GM12891 (cell line): ENCODE measurements around the gene FAM227A.
"Not testable (repeated sequence)": the region's sequence is repeated elsewhere in the genome, so short reads cannot be mapped to it uniquely, and the experiment has no call there.

Source experiments
- DNase-seq: peaks from one replicate; pipeline ENCODE4 v3.0.0; 2011; ENCODE audit warnings: low spot score; ENCODE audit not compliant: insufficient read length
- FAIRE-seq: peaks from 2 replicates; lab custom pipeline; 2011; peaks lifted over from hg19 to GRCh38; lab: Jason Lieb, UNC
- PAX5 ChIP-seq: IDR thresholded peaks from 2 replicates; pipeline ENCODE4 v1.6.1; 2011; ENCODE audit warnings: low read length, moderate library complexity, mild to moderate bottlenecking; ENCODE audit not compliant: insufficient read depth, severe bottlenecking
- POLR2A ChIP-seq: IDR thresholded peaks from 2 replicates; pipeline ENCODE4 v1.6.1; 2011; ENCODE audit warnings: low read depth, low read length, control low read depth
- POLR2AphosphoS5 ChIP-seq: IDR thresholded peaks from 2 replicates; pipeline ENCODE4 v1.6.1; 2011; ENCODE audit warnings: low read depth, low read length, control low read depth
- POU2F2 ChIP-seq: IDR thresholded peaks from 2 replicates; pipeline ENCODE4 v1.6.1; 2011; ENCODE audit warnings: low read depth, mild to moderate bottlenecking, control low read depth, low read length, moderate library complexity
- SPI1 ChIP-seq: IDR thresholded peaks from 2 replicates; pipeline ENCODE4 v1.6.1; 2011; ENCODE audit warnings: low read depth, low read length, control low read depth
- TAF1 ChIP-seq: IDR thresholded peaks from 2 replicates; pipeline ENCODE4 v1.6.1; 2011; ENCODE audit warnings: low read depth, low read length, control low read depth

Gene FAM227A

DNA sequence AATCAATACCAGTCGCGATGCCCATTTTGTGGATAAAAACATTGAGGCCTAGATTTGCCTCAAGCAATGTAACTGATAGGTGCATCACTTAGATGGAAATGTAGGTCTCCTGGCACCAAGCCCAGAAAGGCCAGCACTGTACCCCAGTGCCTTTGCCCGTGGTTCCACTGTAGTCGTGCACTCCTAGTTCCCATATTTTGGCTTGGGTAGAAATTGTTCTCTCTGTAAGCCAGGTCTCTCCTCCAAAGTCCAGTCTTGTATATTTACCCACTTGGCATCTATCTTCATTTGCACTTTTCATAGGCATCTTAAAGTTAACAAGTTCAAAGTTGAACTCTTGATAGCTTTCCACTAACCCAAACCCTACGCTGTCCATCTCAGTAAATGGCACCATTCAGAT, 44.6 kb downstream of the FAM227A start:
- DNase-seq (no peak), FAIRE-seq (no peak)
- no peak for TF ChIP-seq TAF1
- no peak for TF ChIP-seq POU2F2
- TF ChIP-seq PAX5: no peak
- no peak for TF ChIP-seq POLR2A
- no peak for TF ChIP-seq SPI1
- no peak for TF ChIP-seq POLR2AphosphoS5

DNA sequence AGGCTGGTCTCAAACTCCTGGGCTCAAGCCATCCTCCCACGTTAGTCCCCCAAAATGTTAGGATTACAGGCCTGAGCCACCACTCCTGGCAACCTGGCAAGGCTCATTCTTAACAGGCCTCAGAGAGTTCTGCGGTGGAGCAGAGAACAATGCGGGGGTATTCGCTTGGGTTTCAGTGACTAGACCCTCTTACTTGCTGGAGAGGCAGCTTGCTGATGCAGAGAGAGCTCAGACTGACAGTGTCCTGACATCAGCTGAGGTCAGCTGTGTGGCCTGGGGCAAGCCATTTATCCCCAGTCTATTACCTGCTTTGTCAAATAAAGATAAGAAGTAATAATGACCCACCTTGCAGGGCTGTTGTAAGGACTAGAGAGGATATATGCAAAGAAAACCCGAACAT, 46.0 kb downstream of the FAM227A start:
- no peak for DNase-seq
- no peak for FAIRE-seq
- TF ChIP-seq POU2F2 (no peak), TAF1 (no peak), PAX5 (no peak), POLR2AphosphoS5 (no peak), SPI1 (no peak), POLR2A (no peak)

DNA sequence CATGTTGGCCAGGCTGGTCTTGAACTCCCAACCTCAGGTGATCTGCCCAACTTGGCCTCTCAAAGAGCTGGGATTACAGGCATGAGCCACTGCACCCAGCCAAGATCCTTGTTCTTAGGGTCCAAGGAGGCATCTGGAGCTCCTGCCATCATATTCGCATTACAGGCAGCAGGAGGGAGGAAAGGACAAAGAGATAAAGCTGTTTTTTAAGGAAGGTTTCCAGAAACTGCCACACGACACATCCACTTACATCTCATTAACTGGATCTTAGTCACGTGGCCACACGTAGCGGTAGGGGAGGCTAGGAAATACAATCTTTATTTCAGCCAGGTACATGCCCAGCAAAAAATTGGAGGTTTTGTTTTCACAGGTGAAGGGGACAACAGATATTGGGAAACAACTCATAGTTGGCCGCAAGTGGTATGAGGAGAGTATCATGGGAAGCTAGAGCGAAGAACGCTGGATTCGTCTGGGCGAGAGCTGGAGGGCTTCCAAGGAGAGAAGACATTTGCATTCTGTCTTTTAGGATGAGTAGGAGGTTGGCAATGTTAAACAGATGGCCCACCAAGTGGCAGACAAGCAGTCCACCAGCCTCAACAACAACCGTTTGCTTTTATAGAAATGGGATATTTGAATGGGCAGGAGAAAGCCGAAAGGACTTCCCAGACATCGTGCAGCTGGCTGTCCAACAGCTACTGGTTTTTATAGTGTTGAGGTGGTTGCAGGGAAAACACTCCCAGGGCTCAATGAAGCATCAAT, 47.0 kb downstream of the FAM227A start:
- TF ChIP-seq POU2F2 (no peak), SPI1 (no peak), POLR2A (no peak), PAX5 (no peak), TAF1 (no peak), POLR2AphosphoS5 (no peak)
- DNase-seq (no peak), FAIRE-seq (no peak)

DNA sequence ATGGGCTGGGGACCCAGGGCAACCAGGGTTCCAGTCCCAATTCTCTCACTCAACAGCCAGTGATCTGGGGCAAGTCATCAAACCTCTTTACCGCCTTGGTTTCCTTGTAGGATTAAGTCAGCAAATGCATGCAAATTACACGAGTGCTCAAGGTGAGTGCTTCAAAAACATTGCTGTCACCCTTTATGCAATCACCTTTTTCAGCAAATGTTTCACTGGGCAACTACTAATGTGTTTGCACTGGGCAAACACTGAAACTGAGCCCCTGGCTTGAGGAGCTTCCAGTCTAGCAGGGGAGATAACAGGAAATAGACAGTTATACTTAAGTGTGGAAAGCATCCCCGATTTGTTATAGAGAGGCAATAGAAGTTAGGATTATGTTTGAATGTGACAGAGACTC, 48.5 kb downstream of the FAM227A start:
- peak; percentile 41 for FAIRE-seq
- DNase-seq: no peak
- TF ChIP-seq SPI1: no peak
- no peak for TF ChIP-seq POU2F2
- TF ChIP-seq POLR2AphosphoS5: no peak
- no peak for TF ChIP-seq POLR2A
- no peak for TF ChIP-seq TAF1
- TF ChIP-seq PAX5: no peak

DNA sequence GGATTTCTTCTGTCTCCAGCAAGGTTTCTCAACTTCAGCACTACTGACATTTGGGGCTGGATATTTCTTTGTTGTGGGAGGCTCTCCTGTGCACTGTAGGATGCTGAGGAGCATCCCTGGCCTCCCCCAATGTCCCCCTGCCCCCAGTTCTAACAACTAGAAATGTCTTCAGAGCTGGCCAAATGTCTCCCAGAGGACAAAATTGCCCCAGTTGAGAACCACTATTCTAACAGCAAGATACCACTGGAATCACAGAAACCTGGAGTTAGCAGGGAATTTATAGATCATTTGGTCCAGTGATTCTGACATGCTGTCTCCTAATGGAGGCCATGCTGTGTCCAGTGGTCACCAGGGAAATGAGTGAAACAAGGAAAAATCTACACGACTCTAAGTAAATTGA, 54.0 kb downstream of the FAM227A start:
- no peak for FAIRE-seq
- no peak for TF ChIP-seq PAX5
- no peak for TF ChIP-seq TAF1
- no peak for TF ChIP-seq POU2F2
- no peak for TF ChIP-seq POLR2AphosphoS5
- no peak for TF ChIP-seq SPI1
- TF ChIP-seq POLR2A: no peak
- no peak for DNase-seq

DNA sequence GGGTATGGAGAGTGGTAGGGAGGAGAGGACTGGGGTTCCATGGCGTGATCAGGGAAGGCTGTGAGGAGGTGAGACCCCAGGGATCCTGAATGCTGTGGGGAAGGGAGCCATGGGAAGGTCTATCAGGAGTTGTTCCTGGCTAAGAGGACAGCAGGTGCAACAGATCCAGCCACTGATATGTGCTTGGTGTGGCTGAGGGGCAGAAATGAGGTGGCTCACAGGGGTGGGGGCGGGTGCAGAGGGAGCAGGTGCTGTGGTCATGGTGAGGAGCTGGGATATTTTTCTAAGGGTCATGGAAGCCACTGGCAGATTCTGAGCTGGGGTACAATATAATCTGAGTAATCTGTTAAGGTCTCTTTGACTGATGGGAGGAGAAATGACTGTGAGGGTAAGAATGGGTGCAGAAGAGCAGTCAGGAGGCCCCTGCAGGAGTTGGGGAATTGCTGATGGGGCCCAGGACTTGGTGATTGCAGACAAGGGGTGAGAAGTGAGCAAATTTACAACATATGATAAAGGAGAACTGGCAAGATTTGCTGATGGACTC, 54.9 kb downstream of the FAM227A start:
- DNase-seq (no peak), FAIRE-seq (no peak)
- TF ChIP-seq POLR2AphosphoS5 (no peak), SPI1 (no peak), PAX5 (no peak)

DNA sequence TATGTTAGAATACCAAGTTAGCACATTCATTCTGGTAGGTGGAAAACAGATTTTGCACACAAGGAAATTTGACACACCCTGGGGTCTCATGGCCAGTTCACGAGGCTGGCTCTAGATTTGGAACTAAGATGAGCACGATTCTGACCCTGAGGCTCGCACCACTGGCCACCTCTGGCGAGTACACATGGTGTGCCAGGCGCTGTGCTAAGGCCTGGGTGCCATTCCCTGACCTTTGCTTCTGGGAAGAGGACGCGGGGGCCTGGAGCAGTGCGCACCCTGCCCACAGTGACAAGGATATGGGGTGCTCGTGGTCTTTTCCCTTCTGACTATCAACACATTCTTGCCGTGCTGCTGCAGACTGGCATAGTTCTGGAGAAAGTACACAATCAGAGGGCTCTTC, 56.7 kb downstream of the FAM227A start:
- TF ChIP-seq TAF1 (no peak), POU2F2 (no peak), POLR2A (no peak), PAX5 (no peak), POLR2AphosphoS5 (no peak), SPI1 (no peak)
- FAIRE-seq (no peak), DNase-seq (no peak)

DNA sequence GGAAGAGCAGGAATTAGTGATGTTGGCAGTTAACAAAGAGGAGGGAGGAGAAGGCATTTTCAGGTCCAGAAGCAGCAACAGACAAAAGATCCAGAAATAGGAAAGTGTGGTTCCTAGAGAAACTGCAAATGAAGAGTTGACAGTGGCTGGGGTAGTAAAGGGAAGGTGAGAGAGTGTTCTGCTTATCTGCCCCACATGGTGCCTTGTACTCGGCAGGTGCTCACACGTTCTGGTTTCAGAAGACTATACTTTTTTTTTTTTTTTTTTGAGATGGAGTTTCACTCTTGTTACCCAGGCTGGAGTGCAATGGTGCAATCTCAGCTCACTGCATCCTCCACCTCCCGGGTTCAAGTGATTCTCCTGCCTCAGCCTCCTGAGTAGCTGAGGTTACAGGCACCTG, 73.3 kb downstream of the FAM227A start:
- not testable (repeated sequence) for FAIRE-seq, DNase-seq

DNA sequence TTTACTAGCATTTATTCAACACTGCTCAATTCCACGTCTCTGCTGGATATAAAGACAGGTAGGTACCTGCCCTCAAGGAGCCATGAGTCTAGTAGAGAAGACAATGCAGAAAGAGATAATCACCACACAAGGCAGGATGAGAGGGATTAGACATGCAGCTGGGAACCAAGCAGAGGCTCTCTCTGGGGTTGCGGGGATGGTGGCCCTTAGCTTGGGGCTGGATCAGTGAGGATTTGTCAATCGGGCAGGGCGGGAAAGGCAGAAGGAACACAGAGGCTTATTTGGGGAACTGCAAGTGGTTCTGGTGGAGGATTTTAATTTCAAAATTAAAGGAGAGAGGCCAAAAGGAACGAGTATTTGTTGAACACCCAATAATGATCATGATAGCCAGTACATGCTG, 77.7 kb downstream of the FAM227A start:
- no peak for TF ChIP-seq PAX5
- TF ChIP-seq POU2F2: no peak
- FAIRE-seq (no peak), DNase-seq (no peak)

DNA sequence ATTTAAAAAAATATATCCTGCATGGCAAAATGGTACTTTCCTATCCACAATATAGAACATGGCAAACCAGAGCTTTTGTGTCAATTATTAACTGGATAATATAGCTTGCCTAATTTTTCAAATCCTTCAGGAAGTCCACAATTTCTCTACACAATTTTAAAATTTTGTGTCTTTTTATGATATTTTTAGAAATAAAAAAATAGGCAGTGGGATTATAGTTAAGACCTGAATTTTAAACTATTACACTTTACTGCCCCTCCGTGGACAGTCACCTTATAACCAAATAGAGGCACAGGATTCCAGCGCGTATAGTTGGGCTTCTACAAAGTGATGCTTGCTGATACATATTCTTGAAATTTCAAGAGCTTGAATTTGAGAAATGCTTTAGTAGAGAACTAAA, 84.1 kb downstream of the FAM227A start:
- TF ChIP-seq POU2F2: no peak
- no peak for TF ChIP-seq POLR2A
- TF ChIP-seq SPI1: no peak
- no peak for TF ChIP-seq TAF1
- no peak for TF ChIP-seq POLR2AphosphoS5
- no peak for TF ChIP-seq PAX5
- DNase-seq (peak; percentile 22), FAIRE-seq (peak; percentile 52)
